Measurements from ENCODE around the gene SATB1.

GRCh38 chr3:18394384-18394995, 30.6 kb downstream of the SATB1 start:
- no peak for TF ChIP-seq SUZ12 (IDR thresholded peaks at IDR 0.05; ENCODE audit: extremely low read depth, insufficient read depth, insufficient read length)
- TF ChIP-seq ZNF274 (IDR thresholded peaks at IDR 0.05; ENCODE audit: low read depth, low read length): no peak

All from NT2/D1 (cell line).